H1 (cell line): Measurements from ENCODE around the gene NLRX1. TPM values are rescaled to one million over a fixed set of nuclear protein-coding genes. Genes with fewer than 3 reads are reported as not detected.
A peak's percentile ranks its signal among the peaks of the same experiment; 100 is the strongest.

ENCODE experiments used
- ASH2L ChIP-seq: fragments of 200-600, 300-600 bp; sonication (generic); IDR thresholded peaks from one replicate; pipeline ENCODE4 v1.7.1; 2017; ENCODE audit warnings: low read length
- RAD21 ChIP-seq, 2 experiments: IDR thresholded peaks in 1 of 2; conservative IDR thresholded peaks in 1 of 2; 2 replicates each; pipeline ENCODE4 v1.6.1; 2011; ENCODE audit warnings: low read depth in 2 of 2, low read length in 2 of 2, improper control_type of control experiment in 1 of 2, inconsistent platforms in 1 of 2, mild to moderate bottlenecking in 1 of 2, moderate library complexity in 1 of 2
- ZNF274 ChIP-seq: IDR thresholded peaks from 2 replicates; pipeline ENCODE4 v1.7.0; 2012; ENCODE audit warnings: low read length, borderline replicate concordance; ENCODE audit errors: extremely low read depth
- polyA plus RNA-seq, 7 experiments: library from polyadenylated mRNA; depleted of rRNA in 3 of 7; stranded (reverse) in 5 of 7; unstranded in 2 of 7; fragments of >200 nt in 5 of 7; fragments of 200-250 nt in 2 of 7; gene quantifications; 1 replicate in 5 of 7; 2 replicates in 1 of 7; 4 replicates in 1 of 7; pipeline versions ENCODE4 v1.2.1 to v1.2.3, GENCODE V29; 2011 to 2013; ENCODE audit warnings: missing spikeins in 2 of 7, mixed read lengths in 2 of 7
- total RNA-seq: library from RNA; stranded (reverse); fragmentation: NEBNext Ultra II Directional; extraction: Animal tissue kit (Norgen Biotek cat#: 25700); gene quantifications from 2 replicates; pipeline ENCODE4 v1.2.1, GENCODE V29; 2021

The NLRX1 gene
- total and polyA plus RNA-seq, 2 of the 8 experiments (the other 6 are each of a cell fraction or from before 2014, with no cell fraction given): 13.2 to 18.6 TPM

DNA sequence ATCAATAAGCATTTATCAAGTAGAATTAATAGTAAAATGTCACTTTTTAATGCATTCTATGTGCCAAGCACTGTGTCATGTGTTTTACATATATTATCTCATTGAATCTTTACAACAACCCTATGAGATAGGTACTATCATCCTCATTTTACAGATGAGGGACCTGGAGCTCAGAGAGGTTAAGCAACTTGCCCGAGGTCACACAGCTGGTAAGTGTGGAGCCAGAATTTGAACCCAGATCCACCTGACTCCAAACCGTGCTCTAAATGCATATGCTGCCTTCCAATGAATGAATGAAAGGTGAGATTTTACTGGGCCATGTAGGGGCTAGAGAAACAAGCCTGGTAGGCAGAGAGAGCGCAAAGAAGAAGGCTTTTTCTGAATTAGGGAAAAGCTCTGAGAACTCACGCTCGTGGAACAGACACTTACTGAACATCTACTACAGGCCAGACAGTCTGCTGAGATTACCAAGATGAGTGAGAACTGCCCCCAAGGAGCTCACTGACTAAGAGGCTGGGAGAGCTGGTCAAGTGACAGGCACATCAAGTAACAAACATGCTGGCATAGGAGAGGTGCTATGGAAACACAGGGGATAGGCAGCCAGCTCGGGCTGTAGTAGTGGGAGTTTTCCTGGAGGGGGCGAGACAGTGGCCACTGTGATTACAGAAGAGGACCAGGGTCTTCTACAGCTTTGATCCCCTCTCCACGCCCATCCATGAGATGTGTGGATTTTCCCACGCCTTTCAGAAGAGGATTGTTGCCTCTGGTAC lies 15.3 kb upstream of the NLRX1 start (continued):
- peak; percentile 19 to 25; a peak in 2 of 4 replicates for TF ChIP-seq RAD21 (IDR thresholded peaks at IDR 0.05 in 1 of 2, conservative IDR thresholded peaks at IDR 0.05 in 1 of 2; ENCODE audit: low read depth in 2 of 2, low read length in 2 of 2)
- TF ChIP-seq ZNF274: no peak
- TF ChIP-seq ASH2L: no peak
- TF ChIP-seq, all 59 proteins: peak for 3
